ENCODE data around the gene VPS37B.

- no peak for TF ChIP-seq CTCF (IDR thresholded peaks at IDR 0.05)
- TF ChIP-seq POLR2A (IDR thresholded peaks at IDR 0.05) = no peak
Measured at GRCh38 chr12:122874081-122874480, 21.8 kb downstream of the VPS37B start.

Data from right lobe of liver (tissue), 4 donors.